Measurements from ENCODE around the gene SLC37A1. TPM values are rescaled to one million over a fixed set of nuclear protein-coding genes. Genes with fewer than 3 reads are reported as not detected.
A peak's percentile ranks its signal among the peaks of the same experiment; 100 is the strongest.

Gene SLC37A1
- total and polyA plus RNA-seq, 2 of the 13 experiments (the other 11 are each of a cell fraction or from before 2014, with no cell fraction given): 0.22 to 0.40 TPM

- TF ChIP-seq NR1H2 (CRISPR knock-in tag; IDR thresholded peaks at IDR 0.05; ENCODE audit: borderline replicate concordance, low read depth) (no peak), MEIS1 (CRISPR knock-in tag; IDR thresholded peaks at IDR 0.05; ENCODE audit: borderline replicate concordance) (0 out of 2 replicates have a peak, but pooled peaks have one; percentile 22)
Measured at GRCh38 chr21:42624095-42624790, 110.6 kb downstream of the SLC37A1 start (continued).

DNA sequence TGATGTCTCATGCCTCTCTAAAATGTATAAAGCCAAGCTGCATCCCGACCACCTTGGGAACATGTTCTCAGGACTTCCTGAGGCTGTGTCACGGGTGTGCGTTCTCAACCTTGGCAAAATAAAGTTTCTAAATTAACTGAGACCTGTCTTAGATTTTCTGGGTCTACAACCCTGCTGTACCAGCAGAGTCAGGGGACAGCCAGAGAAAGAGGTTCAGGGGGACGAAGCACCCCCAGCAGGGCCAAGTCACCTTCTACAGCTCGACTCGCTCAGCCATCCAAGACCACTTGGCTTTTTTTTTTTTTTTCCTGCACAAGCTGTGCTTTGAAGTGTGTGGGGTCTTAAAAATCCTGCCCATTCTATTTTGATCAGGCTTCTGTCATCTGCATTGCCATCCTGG lies 111.3 kb downstream of the SLC37A1 start:
- Histone ChIP-seq H3K36me3 (replicated peaks in 1 of 2; ENCODE audit: control insufficient read depth in 1 of 2, insufficient read depth in 2 of 2, low read length in 2 of 2) (no peaks in the 10 kb centered on the region), H3K4me1 (ENCODE audit: insufficient read depth, low read length) (peaks cover 54% of the 10 kb centered on the region), H3K9me3 (ENCODE audit: low read length) (no peaks in the 10 kb centered on the region), H3K4me2 (ENCODE audit: low read depth, low read length) (peak overlapping the region; percentile 52), H2AFZ (ENCODE audit: low read length) (peak overlapping the region; percentile 48), H3K9ac (ENCODE audit: insufficient read depth, low read depth, low read length) (no peak overlapping the region), H4K20me1 (ENCODE audit: insufficient read depth, low read length) (no peaks in the 10 kb centered on the region), H3K79me2 (ENCODE audit: insufficient read depth, low read length) (no peaks in the 10 kb centered on the region), H3K27me3 (ENCODE audit: control insufficient read depth in 1 of 2, insufficient read depth in 2 of 2, low read length in 2 of 2) (peaks cover under 1 to 3% of the 10 kb centered on the region in 2 experiments; a peak in 2 of 5 replicates), H3K27ac (ENCODE audit: extremely low read length, insufficient read depth, low read length) (no peak overlapping the region), H3K4me3 (replicated peaks in 1 of 3; ENCODE audit: insufficient read depth in 1 of 3, low read depth in 2 of 3, low read length in 3 of 3) (peak overlapping the region in 1 of 3 experiments; percentile 35; a peak in 1 of 6 replicates)
- TF ChIP-seq ATF1 (CRISPR knock-in tag; IDR thresholded peaks at IDR 0.05) (0 out of 2 replicates have a peak, but pooled peaks have one; percentile 0), ATAD3A (CRISPR knock-in tag; IDR thresholded peaks at IDR 0.05) (no peak)
- no peak for DNase-seq (ENCODE audit: low spot score)
- POLR2A ChIA-PET: interaction anchor here (1.4 kb wide), 1 partner anchor 10 kb away, joined by 3 read pairs; no protein-coding TSS in a partner anchor
- 69% methylated on average over 6 of the region's 6 CpGs for WGBS (ENCODE audit: low lambda C conversion rate)
- no peak for ATAC-seq
- CTCF ChIA-PET (ENCODE audit: low intra/inter-chr PET ratio, low total read pairs): no interaction called here
- intact Hi-C loops (cut with micrococcal nuclease; ENCODE audit: unreplicated experiment): no loop called here
- no TSS peak for BruUV-seq (replicated peaks)
- in situ Hi-C loops (cut with HindIII; ENCODE audit: extremely low pct_ligation_motif_present, low pct_unique_long_range_greater_than_20kb): no loop called here
- FAIRE-seq: no peak

DNA sequence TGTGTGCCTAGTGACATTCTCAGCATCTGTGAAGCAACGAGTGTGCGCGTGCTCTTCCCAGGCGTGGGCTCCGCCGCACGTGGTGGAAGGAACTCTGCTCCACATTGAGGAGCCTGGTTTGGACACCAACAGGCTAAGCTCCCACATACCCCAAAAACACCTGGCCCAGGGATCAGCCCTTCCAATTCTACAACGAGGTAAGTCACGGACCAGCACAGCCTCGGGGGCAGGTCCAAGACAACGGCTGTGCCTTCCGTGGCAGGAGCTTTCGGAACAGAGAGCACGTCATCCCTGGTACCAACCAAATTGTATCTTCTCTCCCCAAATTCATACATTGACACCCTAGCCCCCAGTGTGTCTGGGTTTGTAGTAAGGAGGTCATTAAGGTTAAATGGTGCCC lies 112.5 kb downstream of the SLC37A1 start:
- CTCF ChIA-PET (ENCODE audit: low intra/inter-chr PET ratio, low total read pairs): no interaction called here
- no peak for FAIRE-seq
- WGBS (ENCODE audit: low lambda C conversion rate): 84% methylated on average over 10 of the region's 14 CpGs

More for the DNA sequence above, 112.5 kb downstream of the SLC37A1 start:
- Histone ChIP-seq H3K79me2 (ENCODE audit: insufficient read depth, low read length) (no peaks in the 10 kb centered on the region), H3K4me3 (replicated peaks in 1 of 3; ENCODE audit: insufficient read depth in 1 of 3, low read depth in 2 of 3, low read length in 3 of 3) (no peak overlapping the region), H3K36me3 (replicated peaks in 1 of 2; ENCODE audit: control insufficient read depth in 1 of 2, insufficient read depth in 2 of 2, low read length in 2 of 2) (no peaks in the 10 kb centered on the region), H3K27ac (ENCODE audit: extremely low read length, insufficient read depth, low read length) (no peak overlapping the region), H3K9me3 (ENCODE audit: low read length) (no peaks in the 10 kb centered on the region), H3K4me2 (ENCODE audit: low read depth, low read length) (no peak overlapping the region), H2AFZ (ENCODE audit: low read length) (no peak overlapping the region), H3K27me3 (ENCODE audit: control insufficient read depth in 1 of 2, insufficient read depth in 2 of 2, low read length in 2 of 2) (peaks cover 0 to 12% of the 10 kb centered on the region in 2 experiments; a peak in 2 of 5 replicates), H4K20me1 (ENCODE audit: insufficient read depth, low read length) (no peaks in the 10 kb centered on the region), H3K4me1 (ENCODE audit: insufficient read depth, low read length) (peaks cover 48% of the 10 kb centered on the region), H3K9ac (ENCODE audit: insufficient read depth, low read depth, low read length) (no peak overlapping the region)
- intact Hi-C loops (cut with micrococcal nuclease; ENCODE audit: unreplicated experiment): no loop called here
- POLR2A ChIA-PET: no interaction called here
- ATAC-seq (no peak), DNase-seq (ENCODE audit: low spot score) (no peak)
- no peak for TF ChIP-seq MAFK (conservative IDR thresholded peaks at IDR 0.05 in 1 of 2, IDR thresholded peaks at IDR 0.05 in 1 of 2; ENCODE audit: low read length in 2 of 2)
- TF ChIP-seq, protein P1, sequence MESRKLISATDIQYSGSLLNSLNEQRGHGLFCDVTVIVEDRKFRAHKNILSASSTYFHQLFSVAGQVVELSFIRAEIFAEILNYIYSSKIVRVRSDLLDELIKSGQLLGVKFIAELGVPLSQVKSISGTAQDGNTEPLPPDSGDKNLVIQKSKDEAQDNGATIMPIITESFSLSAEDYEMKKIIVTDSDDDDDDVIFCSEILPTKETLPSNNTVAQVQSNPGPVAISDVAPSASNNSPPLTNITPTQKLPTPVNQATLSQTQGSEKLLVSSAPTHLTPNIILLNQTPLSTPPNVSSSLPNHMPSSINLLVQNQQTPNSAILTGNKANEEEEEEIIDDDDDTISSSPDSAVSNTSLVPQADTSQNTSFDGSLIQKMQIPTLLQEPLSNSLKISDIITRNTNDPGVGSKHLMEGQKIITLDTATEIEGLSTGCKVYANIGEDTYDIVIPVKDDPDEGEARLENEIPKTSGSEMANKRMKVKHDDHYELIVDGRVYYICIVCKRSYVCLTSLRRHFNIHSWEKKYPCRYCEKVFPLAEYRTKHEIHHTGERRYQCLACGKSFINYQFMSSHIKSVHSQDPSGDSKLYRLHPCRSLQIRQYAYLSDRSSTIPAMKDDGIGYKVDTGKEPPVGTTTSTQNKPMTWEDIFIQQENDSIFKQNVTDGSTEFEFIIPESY (CRISPR knock-in tag; IDR thresholded peaks at IDR 0.05): peak; percentile 20; the same call in 1 of the 2 replicates
- no TSS peak for BruUV-seq (replicated peaks)
- in situ Hi-C loops (cut with HindIII; ENCODE audit: extremely low pct_ligation_motif_present, low pct_unique_long_range_greater_than_20kb): no loop called here

All from HepG2 (cell line).